ENCODE measurements around the gene NPHP4. TPM values are rescaled to one million over a fixed set of nuclear protein-coding genes. Genes with fewer than 3 reads are reported as not detected.
A peak's percentile ranks its signal among the peaks of the same experiment; 100 is the strongest.

The NPHP4 gene
- total and polyA plus RNA-seq, 9 of the 15 experiments (the other 6 are each of a cell fraction or from before 2014, with no cell fraction given) = 0.52 to 26.2 (median 6.7) TPM

DNA sequence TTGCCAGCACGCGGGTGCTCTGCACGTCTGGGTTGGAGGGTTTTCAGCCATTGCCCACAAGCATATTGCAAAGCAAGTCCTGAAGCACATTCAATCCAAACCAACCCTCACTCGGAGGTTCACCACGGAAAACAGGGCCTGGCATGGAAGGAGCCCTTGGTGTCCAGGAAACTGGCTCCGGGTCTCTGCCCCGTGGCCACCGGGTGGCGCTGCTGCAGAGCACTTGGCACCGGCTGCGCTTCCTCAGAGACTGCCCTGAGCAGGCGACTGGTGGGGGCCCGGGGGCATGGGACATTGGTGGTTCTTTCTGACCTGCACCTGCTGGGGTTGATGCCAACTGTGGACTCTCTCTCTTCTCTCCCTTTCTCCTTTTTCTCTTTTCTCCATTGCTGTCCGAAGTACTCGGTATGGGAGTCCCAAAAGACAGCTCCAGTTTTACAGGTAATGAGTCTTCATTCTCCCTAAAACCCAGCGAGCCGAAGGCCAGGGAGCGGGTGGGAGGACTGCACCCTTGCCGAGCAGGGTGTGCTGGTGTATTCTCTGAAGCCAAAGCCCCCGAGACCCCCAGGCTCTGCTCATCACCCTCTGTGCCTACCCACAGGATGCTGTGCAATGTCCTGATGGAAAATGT lies 49.3 kb upstream of the NPHP4 start (continued):
- no peak for TF ChIP-seq ZFP36 (IDR thresholded peaks at IDR 0.05; ENCODE audit: low read depth, low read length, partially characterized antibody)
- peak; percentile 59 for TF ChIP-seq HMGN3 (IDR thresholded peaks at IDR 0.05; ENCODE audit: borderline replicate concordance, extremely low read depth, insufficient read length, low read depth, low read length)
- TF ChIP-seq PHB (CRISPR knock-in tag; IDR thresholded peaks at IDR 0.05) = no peak
- TF ChIP-seq ZNF699 (CRISPR knock-in tag; IDR thresholded peaks at IDR 0.05; ENCODE audit: insufficient replicate concordance) = no peak
- TF ChIP-seq CTCF (IDR thresholded peaks at IDR 0.05 in 2 of 3, conservative IDR thresholded peaks at IDR 0.05 in 1 of 3; ENCODE audit: insufficient read depth in 2 of 3, low read depth in 1 of 3, low read length in 3 of 3) = peak; percentile 85 to 89 (median 88)
- TF ChIP-seq ZNF431 (CRISPR knock-in tag; IDR thresholded peaks at IDR 0.05) = no peak
- no peak for TF ChIP-seq NCOA2 (IDR thresholded peaks at IDR 0.05; ENCODE audit: partially characterized antibody in 2 of 2)
- peak; percentile 73; the same call in 1 of the 2 replicates for TF ChIP-seq STAG1 (CRISPR knock-in tag; IDR thresholded peaks at IDR 0.05; ENCODE audit: borderline replicate concordance)
- TF ChIP-seq ERF (CRISPR knock-in tag; IDR thresholded peaks at IDR 0.05) = no peak
- TF ChIP-seq, protein P1, sequence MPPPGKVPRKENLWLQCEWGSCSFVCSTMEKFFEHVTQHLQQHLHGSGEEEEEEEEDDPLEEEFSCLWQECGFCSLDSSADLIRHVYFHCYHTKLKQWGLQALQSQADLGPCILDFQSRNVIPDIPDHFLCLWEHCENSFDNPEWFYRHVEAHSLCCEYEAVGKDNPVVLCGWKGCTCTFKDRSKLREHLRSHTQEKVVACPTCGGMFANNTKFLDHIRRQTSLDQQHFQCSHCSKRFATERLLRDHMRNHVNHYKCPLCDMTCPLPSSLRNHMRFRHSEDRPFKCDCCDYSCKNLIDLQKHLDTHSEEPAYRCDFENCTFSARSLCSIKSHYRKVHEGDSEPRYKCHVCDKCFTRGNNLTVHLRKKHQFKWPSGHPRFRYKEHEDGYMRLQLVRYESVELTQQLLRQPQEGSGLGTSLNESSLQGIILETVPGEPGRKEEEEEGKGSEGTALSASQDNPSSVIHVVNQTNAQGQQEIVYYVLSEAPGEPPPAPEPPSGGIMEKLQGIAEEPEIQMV (tag; conservative IDR thresholded peaks at IDR 0.05; ENCODE audit: low read depth) = no peak
